ENCODE data around the gene CUEDC1.
"Not testable (repeated sequence)": the region's sequence is repeated elsewhere in the genome, so short reads cannot be mapped to it uniquely, and the experiment has no call there.

CUEDC1 gene

DNA sequence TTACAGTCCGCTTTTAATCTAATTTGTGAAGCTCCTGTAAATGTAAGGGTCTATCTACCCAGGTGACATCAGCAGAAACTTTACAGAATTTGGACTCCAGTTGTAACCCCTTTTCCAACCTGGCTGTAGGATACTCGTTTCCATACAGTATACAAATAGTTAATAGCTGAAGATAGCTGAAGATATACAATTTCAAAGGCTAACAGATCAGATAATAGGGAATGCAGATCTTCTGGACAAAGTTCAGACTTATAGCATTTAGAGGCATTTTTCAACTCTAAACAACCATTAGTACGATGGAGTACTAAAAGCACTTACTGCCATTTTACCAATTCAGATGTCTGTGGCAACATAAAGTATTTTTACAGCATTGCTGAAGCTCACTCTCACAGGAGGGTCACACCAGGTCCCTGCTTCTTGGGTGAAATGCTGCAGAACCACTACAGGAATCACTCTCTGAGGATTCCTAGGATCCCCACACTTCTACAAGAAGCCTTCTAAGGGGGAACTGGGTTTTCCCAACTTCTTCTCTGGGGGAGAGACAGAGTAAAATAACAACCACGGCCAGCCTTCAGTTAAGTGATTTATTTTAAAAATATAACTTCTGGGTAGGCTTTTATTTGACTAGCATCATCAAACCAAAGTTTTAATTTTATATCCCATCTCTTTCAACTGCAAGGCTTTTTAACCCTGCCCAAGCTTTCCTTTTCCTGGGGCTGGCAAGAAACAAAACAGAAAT is 29.9 kb upstream of the CUEDC1 start:
- no peak for DNase-seq

- no peak for DNase-seq
These were observed 29.2 kb upstream of the CUEDC1 start for GRCh38 chr17:57984261-57984890.

DNA sequence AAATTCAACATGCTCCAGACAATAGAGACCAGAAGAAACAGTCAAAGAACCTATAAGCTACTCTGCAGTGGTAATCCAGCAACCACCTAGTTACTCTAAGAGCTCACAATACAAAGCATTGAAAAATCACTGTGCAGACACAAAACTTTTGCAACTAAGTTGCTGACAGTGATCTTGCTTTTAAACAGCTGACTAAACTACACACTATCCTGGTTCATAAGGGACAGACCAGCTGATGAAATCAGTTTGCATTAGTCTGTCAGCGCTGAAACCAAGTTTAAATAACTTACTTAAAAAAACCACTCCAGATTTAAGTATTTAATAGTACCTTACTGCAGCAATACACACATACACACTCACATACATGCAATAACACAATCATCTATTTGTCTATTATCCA is 28.2 kb upstream of the CUEDC1 start:
- no peak for DNase-seq

- no peak for DNase-seq
These were observed 27.4 kb upstream of the CUEDC1 start for GRCh38 chr17:57982452-57983170.

DNA sequence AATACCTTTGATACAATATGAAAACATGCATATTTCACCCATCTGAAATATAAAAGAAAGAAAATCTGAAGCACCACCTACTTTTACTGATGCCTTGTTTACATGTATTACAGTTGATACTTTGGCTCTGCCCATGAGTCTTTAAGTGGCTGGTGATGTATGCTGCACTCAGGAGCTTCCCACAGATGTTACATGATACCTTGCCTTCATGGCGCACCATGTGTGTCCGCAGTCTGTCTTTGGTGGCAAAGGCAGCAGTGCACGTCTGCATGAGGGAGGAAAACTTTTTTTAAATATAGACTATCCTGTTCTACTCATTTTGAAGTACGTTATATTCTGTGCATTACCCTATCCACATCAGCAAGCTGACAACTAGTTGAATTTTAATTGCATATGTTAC is 25.3 kb upstream of the CUEDC1 start:
- no peak for DNase-seq

DNA sequence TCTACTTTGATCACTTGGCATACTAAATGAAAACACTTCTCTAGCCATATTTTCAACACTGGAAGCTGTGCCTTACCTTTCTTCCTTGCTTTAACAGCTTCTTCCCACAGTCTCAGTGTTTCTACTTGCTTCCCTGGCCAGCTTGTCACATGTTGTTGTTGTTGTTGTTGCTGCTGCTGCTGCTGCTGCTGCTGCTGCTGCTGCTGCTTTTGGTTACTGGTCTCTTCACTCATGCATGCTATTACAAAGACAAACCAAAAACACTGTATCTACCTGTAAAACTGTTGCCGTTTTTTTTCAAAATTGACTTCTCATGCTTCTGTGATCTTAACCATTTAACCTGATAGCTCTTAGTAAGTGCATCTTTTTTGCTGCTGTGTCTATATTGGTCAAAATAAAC is 23.9 kb upstream of the CUEDC1 start:
- DNase-seq: no peak

DNA sequence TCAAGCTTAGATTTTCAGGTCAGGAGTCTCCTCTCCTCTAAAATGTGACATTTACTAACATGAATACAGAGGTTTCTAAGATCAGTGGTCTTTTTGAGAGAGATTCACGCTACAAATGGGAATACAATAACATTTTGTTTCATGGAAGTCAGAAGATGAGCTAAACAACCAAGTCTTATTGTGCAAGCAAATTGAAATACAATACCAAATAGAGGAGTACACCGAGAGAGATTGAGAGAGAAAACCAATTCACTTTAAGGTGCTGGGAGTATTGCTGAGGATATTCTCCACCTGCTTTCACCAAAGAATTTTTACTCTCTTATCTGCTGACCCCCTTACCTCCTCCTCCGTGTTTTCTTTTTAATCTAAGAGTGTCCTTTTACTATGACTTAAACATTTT is 21.4 kb upstream of the CUEDC1 start:
- no peak for DNase-seq

GRCh38 chr17:57975044-57975443 is 19.8 kb upstream of the CUEDC1 start:
- DNase-seq: no peak

DNA sequence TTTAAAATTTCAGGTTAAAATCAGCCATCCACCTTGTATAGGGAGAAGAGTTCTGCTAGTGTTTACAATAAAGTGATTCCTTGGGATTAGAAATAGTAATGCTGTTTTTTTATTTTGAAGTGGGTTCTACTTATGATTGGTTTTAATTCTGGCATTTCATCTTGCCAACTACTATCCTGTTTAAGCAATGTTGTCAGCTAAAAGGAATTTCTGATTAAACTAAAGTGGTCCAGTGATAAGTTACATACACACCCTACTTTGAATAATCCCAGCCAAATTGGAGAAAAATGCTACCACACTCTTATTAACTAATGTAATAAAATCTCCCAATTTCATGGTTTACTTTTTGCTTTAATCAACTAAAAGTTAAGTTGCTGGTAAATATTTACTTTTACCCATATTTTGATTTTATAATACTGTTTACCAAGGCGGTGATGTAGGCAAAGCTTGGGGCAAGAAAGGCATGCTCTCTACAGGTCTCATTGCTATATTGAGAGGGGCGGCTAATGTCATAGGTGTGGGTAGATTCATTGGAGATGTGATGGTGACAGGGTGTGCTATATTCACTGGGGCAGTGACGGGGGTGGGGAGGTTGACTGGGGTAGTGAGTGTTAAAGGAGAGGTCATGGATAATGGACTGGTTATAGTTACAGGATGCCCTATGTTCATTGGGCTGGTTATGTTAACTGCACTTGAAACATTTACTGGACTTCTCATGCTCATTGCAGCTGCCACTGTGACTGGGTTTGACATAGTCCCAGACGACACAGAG is 19.0 kb upstream of the CUEDC1 start:
- DNase-seq: not testable (repeated sequence)

DNA sequence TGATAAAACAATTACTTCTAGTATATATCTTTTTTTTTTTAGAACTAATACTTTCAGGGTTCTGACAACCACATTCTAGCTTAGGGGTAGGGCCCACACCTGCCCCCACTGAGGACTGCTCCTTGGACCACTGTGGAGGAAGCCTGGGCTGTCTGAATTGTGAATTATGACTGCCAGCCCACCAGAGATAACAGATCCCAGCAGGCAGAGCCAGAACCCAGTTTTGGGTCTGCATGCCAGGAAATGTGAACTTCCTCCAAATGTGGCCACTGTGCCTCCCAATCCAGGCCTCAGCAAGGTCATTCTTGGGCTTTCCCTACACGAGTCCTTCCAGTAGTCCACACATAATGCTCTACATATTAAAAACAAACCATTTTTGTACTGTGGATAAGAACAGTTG is 16.9 kb upstream of the CUEDC1 start:
- DNase-seq: no peak

DNA sequence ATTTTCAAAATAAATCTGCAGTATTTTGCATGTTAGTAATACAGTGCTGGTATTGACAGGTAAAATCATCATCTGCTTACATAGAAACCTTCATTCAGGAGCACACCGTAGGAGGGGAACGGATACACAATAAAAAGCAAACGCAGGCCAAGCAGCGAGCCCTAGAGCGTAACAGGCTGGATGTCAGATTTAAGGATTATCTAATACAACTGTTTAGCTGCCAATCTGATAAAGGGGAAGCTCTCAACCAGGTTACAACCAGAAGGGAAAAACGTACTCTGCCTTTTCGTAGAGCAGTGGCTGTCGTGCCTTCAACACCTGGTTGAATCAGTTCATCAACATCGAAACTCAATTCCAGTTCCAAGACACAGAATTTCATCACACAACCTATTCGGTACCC is 16.4 kb upstream of the CUEDC1 start:
- no peak for DNase-seq

GRCh38 chr17:57970710-57971109 is 15.5 kb upstream of the CUEDC1 start:
- no peak for DNase-seq

DNA sequence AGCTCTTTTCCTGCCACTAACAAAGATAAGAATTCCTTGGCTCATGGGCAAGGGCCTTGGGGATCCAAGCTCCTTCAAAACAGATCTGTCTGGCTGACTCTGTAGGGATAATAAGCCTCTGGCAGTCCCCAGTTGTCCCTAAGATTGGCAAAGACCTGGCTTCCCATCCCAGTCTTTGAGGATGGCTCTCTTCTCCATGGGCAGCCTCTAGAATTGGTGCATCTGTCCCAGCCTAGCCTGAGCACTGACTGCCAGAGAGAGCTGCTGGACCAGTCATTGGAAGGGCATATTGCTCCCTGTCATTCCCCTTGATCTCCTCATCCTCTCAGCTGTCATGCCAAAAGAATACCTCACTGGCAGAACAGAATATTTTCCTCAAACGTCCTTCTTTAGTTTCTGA is 13.2 kb upstream of the CUEDC1 start:
- no peak for DNase-seq

DNA sequence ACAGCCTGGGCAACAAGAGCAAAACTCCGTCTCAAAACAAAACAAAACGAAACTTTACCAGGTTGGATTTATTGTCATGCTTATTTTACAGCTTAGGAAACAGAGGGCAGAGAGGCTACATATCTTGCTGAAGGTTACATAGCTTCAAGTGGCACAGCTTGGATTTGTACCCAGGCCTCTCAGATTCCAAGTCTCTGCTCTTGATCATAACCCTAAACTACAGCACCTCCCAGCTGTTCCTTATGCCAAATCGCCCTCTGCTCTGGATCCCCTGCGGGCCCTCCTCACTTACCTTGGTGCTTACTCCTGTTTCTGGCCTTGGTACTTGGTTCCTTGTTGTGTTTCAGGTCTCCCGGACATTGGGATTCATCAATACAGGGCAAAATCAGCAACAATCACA is 11.7 kb upstream of the CUEDC1 start:
- DNase-seq: no peak

DNA sequence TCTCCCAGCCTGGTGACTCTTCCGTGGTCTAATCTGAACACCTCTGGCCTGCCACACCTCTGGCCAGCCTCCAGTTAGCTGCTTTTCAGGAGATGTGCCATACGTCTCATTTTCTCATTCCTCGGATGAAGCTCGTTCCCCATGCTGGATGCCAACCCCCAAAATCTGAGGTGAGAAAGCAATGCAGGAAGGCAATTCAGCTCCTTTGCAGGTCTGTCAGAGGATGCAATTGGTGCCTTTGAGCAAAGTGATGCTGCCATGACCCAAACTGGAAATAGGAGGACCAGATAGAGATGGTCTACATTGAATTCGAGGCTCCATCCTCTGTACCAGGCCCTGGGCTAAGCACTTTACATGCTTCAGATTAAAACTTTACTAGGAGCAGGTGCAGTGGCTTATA is 11.0 kb upstream of the CUEDC1 start:
- no peak for DNase-seq

GRCh38 chr17:57965521-57966160 is 10.4 kb upstream of the CUEDC1 start:
- no peak for DNase-seq

- DNase-seq: no peak
These were observed 7.9 kb upstream of the CUEDC1 start for GRCh38 chr17:57963149-57963511.

DNA sequence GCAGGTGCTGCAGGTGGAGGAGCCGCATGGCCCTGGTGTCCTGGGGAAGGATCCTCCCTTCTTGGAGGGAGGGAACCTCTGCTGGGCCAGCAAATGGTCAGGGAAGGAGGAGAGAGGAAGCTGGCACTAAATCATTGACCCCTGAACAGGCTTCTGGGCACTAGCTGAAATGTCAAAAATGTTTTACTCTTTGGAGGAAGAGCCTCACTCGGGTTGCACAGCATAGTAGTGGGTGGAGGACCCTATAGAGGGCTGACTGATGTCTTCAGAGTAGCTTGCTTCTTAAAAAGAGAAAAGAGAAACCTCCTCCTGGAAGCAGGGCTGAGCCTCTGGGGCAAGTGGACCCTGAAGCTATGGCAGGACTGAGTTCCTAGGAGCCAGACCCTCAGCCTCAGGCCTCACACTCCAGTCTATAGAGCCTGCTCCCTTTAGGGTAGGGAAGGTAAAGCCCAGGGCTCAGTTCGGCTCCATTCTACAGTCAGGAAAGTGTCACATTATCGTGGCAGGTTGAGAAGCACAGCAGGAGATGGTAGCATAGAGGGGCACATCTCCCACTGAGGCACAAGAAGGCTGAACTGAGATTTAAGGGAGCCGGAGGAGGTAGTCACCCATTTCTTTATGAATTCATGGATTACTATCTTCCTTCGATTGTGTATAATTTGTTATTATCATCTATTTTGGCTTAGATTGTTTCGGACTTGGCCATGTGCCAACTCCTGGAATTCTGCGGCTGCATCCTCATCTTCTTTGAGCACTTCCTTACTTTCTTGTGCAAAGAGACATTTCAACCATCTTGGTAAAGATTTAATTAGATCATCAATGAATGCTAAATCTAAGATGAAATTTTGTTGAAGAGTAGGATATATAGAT is 7.3 kb upstream of the CUEDC1 start:
- no peak for DNase-seq

DNA sequence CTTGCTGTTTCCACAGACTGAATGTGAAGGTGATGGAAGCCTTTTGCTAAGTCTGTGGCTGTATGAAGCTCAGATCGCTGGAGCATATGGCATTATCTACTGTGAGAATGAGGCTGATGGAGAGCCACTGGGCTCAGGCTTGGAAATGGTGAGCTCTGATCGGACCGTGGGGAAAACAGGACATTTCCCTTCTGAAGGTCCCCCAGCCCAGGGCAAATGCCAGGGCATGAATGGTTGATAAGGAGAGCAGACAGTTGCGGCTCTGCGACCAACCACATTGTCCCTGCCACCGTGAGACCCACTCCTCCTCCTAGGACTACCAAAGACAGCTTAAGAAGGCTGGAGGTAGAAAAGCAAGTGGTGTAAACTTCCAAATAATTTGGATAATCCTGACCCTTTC is 4.7 kb upstream of the CUEDC1 start:
- DNase-seq: no peak

GRCh38 chr17:57958391-57958790 is 3.2 kb upstream of the CUEDC1 start:
- DNase-seq: not testable (repeated sequence)

GRCh38 chr17:57957886-57958285 is 2.7 kb upstream of the CUEDC1 start:
- no peak for DNase-seq
